ENCODE measurements around the gene PYGB. TPM values are rescaled to one million over a fixed set of nuclear protein-coding genes. Genes with fewer than 3 reads are reported as not detected.

PYGB gene
- 349 to 448 TPM (median 416 TPM) in 5 replicates for total RNA-seq (2022; extraction: Qiagen RNA extraction)

GRCh38 chr20:25247956-25248785 lies at the start of gene PYGB:
Gene PYGB, plus strand, starts transcription at chr20:25248085. Its CDS starts 94 bp downstream, at chr20:25248179.

Other genes with a start within 250 kb of the PYGB start
- gene ACSS1, start 189.9 kb upstream of the PYGB start, total RNA-seq (2022; extraction: Qiagen RNA extraction) = 15.2 to 21.8 TPM (median 18.5 TPM) in 5 replicates
- gene VSX1, start 165.9 kb upstream of the PYGB start, total RNA-seq (2022; extraction: Qiagen RNA extraction) = 0.66 to 1.2 TPM (median 0.93 TPM) in 5 replicates
- gene ENTPD6, start 52.4 kb upstream of the PYGB start, total RNA-seq (2022; extraction: Qiagen RNA extraction) = 168 to 216 TPM (median 190 TPM) in 5 replicates
- 110 to 164 TPM (median 158 TPM) in 5 replicates for gene ABHD12, start 142.8 kb downstream of the PYGB start, total RNA-seq (2022; extraction: Qiagen RNA extraction)
- gene GINS1, start 159.6 kb downstream of the PYGB start, total RNA-seq (2022; extraction: Qiagen RNA extraction) = 30.0 to 36.5 TPM (median 33.5 TPM) in 5 replicates